ENCODE results near the gene LTBP3. TPM values are rescaled to one million over a fixed set of nuclear protein-coding genes. Genes with fewer than 3 reads are reported as not detected.

Gene LTBP3
- total and polyA plus RNA-seq, 2 of the 13 experiments (the other 11 are each of a cell fraction or from before 2014, with no cell fraction given) = 12.2 to 68.1 TPM

DNA sequence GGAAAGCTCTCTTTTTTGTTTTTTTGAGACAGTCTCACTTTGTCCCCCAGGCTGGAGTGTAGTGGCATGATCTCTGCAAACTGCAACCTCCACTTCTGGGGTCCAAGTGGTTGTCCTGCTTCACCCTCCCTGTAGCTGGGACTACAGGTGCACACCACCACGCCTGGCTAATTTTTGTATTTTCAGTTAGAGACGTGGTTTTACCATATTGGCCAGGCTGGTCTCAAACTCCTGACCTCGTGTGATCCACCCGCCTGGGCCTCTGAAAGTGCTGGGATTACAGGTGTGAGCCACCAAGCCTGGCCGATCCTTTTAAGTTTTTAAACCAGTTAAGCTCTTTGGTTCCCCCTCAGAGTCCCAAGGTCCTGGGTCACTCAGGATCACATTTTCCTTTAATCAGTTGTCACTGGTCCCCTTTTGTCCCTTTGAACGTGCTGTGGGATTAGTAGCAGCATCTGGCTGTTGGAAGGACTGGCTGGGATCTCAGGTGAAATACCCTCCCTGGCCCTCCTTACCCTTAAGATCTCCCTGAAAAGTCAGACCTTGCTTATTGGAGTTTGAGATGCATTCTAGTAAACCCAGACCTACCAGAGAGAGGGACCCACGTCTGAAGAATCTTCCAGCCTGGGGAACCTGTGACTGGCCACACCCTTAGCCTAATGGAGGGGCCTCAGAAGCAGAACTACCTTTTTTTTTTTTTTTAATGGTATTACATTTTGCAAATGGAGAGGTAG is 51.2 kb downstream of the LTBP3 start (continued):
- no peak for TF ChIP-seq ZNF816 (CRISPR knock-in tag; IDR thresholded peaks at IDR 0.05; ENCODE audit: borderline replicate concordance)
- TF ChIP-seq DMAP1 (CRISPR knock-in tag; IDR thresholded peaks at IDR 0.05) = 0 out of 2 replicates have a peak, but pooled peaks have one; percentile 7
- TF ChIP-seq, protein P1, sequence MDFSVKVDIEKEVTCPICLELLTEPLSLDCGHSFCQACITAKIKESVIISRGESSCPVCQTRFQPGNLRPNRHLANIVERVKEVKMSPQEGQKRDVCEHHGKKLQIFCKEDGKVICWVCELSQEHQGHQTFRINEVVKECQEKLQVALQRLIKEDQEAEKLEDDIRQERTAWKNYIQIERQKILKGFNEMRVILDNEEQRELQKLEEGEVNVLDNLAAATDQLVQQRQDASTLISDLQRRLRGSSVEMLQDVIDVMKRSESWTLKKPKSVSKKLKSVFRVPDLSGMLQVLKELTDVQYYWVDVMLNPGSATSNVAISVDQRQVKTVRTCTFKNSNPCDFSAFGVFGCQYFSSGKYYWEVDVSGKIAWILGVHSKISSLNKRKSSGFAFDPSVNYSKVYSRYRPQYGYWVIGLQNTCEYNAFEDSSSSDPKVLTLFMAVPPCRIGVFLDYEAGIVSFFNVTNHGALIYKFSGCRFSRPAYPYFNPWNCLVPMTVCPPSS (IDR thresholded peaks at IDR 0.05) = no peak
- no peak for TF ChIP-seq ZFP37 (CRISPR knock-in tag; IDR thresholded peaks at IDR 0.05; ENCODE audit: borderline replicate concordance)
- TF ChIP-seq TAF15 (IDR thresholded peaks at IDR 0.05; ENCODE audit: low read depth, low read length, poor library complexity, severe bottlenecking) = no peak
- 0 out of 2 replicates have a peak, but pooled peaks have one; percentile 18 for TF ChIP-seq TOPORS (CRISPR knock-in tag; IDR thresholded peaks at IDR 0.05)
- peak; percentile 95 for TF ChIP-seq AGO2 (optimal IDR thresholded peaks at IDR 0.05; ENCODE audit: low read depth, low read length)
- 0 out of 2 replicates have a peak, but pooled peaks have one; percentile 7 for TF ChIP-seq ZFY (CRISPR knock-in tag; IDR thresholded peaks at IDR 0.05)
- no peak for TF ChIP-seq ZNF709 (CRISPR knock-in tag; IDR thresholded peaks at IDR 0.05)
- no peak for TF ChIP-seq TGIF2 (CRISPR knock-in tag; IDR thresholded peaks at IDR 0.05)
- TF ChIP-seq POLR2AphosphoS5 (IDR thresholded peaks at IDR 0.05; ENCODE audit: low read depth, low read length) = peak; percentile 57
- TF ChIP-seq PAF1 (CRISPR knock-in tag; IDR thresholded peaks at IDR 0.05) = peak; percentile 62; the same call in 1 of the 2 replicates
- TF ChIP-seq, protein P2, sequence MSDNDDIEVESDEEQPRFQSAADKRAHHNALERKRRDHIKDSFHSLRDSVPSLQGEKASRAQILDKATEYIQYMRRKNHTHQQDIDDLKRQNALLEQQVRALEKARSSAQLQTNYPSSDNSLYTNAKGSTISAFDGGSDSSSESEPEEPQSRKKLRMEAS (IDR thresholded peaks at IDR 0.05) = peak; percentile 4; the same call in 1 of the 2 replicates
- TF ChIP-seq ZMYM3 (CRISPR knock-in tag; IDR thresholded peaks at IDR 0.05) = peak; percentile 58
- peak; percentile 9; the same call in 1 of the 2 replicates for TF ChIP-seq RAD21 (CRISPR knock-in tag; IDR thresholded peaks at IDR 0.05)
- no peak for TF ChIP-seq ZNF781 (CRISPR knock-in tag; IDR thresholded peaks at IDR 0.05; ENCODE audit: borderline replicate concordance, not compliant biosample characterization)
- peak; percentile 15; the same call in 1 of the 2 replicates for TF ChIP-seq PHF21A (CRISPR knock-in tag; IDR thresholded peaks at IDR 0.05)
- 0 out of 2 replicates have a peak, but pooled peaks have one; percentile 12 for TF ChIP-seq HMG20A (CRISPR knock-in tag; IDR thresholded peaks at IDR 0.05; ENCODE audit: borderline replicate concordance)
- no peak for TF ChIP-seq ZNF317 (CRISPR knock-in tag; IDR thresholded peaks at IDR 0.05)
- TF ChIP-seq ZNF557 (CRISPR knock-in tag; IDR thresholded peaks at IDR 0.05) = no peak
- no peak for TF ChIP-seq JARID2 (CRISPR knock-in tag; IDR thresholded peaks at IDR 0.05; ENCODE audit: insufficient replicate concordance)
- no peak for TF ChIP-seq IKZF1 (IDR thresholded peaks at IDR 0.05)
- TF ChIP-seq RNF2 (conservative IDR thresholded peaks at IDR 0.05; ENCODE audit: low read depth) = no peak
- peak; percentile 17; the same call in 1 of the 2 replicates for TF ChIP-seq ZNF777 (CRISPR knock-in tag; IDR thresholded peaks at IDR 0.05)
- TF ChIP-seq, protein P3, sequence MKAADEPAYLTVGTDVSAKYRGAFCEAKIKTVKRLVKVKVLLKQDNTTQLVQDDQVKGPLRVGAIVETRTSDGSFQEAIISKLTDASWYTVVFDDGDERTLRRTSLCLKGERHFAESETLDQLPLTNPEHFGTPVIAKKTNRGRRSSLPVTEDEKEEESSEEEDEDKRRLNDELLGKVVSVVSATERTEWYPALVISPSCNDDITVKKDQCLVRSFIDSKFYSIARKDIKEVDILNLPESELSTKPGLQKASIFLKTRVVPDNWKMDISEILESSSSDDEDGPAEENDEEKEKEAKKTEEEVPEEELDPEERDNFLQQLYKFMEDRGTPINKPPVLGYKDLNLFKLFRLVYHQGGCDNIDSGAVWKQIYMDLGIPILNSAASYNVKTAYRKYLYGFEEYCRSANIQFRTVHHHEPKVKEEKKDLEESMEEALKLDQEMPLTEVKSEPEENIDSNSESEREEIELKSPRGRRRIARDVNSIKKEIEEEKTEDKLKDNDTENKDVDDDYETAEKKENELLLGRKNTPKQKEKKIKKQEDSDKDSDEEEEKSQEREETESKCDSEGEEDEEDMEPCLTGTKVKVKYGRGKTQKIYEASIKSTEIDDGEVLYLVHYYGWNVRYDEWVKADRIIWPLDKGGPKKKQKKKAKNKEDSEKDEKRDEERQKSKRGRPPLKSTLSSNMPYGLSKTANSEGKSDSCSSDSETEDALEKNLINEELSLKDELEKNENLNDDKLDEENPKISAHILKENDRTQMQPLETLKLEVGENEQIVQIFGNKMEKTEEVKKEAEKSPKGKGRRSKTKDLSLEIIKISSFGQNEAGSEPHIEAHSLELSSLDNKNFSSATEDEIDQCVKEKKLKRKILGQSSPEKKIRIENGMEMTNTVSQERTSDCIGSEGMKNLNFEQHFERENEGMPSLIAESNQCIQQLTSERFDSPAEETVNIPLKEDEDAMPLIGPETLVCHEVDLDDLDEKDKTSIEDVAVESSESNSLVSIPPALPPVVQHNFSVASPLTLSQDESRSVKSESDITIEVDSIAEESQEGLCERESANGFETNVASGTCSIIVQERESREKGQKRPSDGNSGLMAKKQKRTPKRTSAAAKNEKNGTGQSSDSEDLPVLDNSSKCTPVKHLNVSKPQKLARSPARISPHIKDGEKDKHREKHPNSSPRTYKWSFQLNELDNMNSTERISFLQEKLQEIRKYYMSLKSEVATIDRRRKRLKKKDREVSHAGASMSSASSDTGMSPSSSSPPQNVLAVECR (CRISPR knock-in tag; IDR thresholded peaks at IDR 0.05; ENCODE audit: borderline replicate concordance) = peak; percentile 28; the same call in 1 of the 2 replicates
- 0 out of 2 replicates have a peak, but pooled peaks have one; percentile 35 for TF ChIP-seq NKX3-1 (CRISPR knock-in tag; IDR thresholded peaks at IDR 0.05)
- no peak for TF ChIP-seq SETDB1 (CRISPR knock-in tag; IDR thresholded peaks at IDR 0.05; ENCODE audit: borderline replicate concordance)
